AG04450 (cell line): ENCODE measurements around the gene TUBB6. TPM values are rescaled to one million over a fixed set of nuclear protein-coding genes. Genes with fewer than 3 reads are reported as not detected.
A peak's percentile ranks its signal among the peaks of the same experiment; 100 is the strongest.

Experiments
- CTCF ChIA-PET: fragments of 300-600, 350-600 bp; formaldehyde crosslinking; extraction: SDS; loops from one replicate; lab custom pipeline; 2022; ENCODE audit warnings: antibody characterized with exemption, inconsistent platforms; lab: Charles Lee
- POLR2A ChIA-PET: fragments of 350-600 bp; formaldehyde crosslinking; extraction: SDS; loops from one replicate; lab custom pipeline; 2021; ENCODE audit warnings: antibody characterized with exemption, inconsistent platforms; lab: Yijun Ruan, JAX
- DNase-seq: peaks from one replicate; pipeline ENCODE4 v3.0.0-alpha.2; 2011; ENCODE audit warnings: low read depth, low spot score
- H3K27ac ChIP-seq: one replicate; pipeline ENCODE4 v1.5.1; 2012; ENCODE audit warnings: low read depth, low read length, control low read depth
- H3K27me3 ChIP-seq: one replicate; pipeline ENCODE4 v1.6.0; 2012; ENCODE audit warnings: low read length; ENCODE audit not compliant: control insufficient read depth, insufficient read depth
- H3K4me3 ChIP-seq: 2 replicates; pipeline ENCODE4 v1.5.1; 2011; ENCODE audit warnings: mild to moderate bottlenecking, low read depth, low read length, control low read depth
- H3K9me3 ChIP-seq: 2 replicates; pipeline ENCODE4 v1.5.1; 2012; ENCODE audit warnings: low read length; ENCODE audit not compliant: control insufficient read depth, insufficient read depth
- CTCF ChIP-seq: IDR thresholded peaks from 2 replicates; pipeline ENCODE4 v1.5.1; 2011; ENCODE audit warnings: low read depth, low read length, control low read depth, inconsistent platforms
- polyA plus RNA-seq: library from polyadenylated mRNA; depleted of rRNA; stranded (reverse); fragments of >200 nt; gene quantifications from 2 replicates; pipeline ENCODE4 v1.2.3, GENCODE V29; 2011

Gene TUBB6
- polyA plus RNA-seq, 1 experiment: 398 TPM

GRCh38 chr18:12321333-12321732 is 13.3 kb downstream of the TUBB6 start:
- Histone ChIP-seq H3K9me3 (peaks cover 11% of the 10 kb centered on the region), H3K27me3 (no peaks in the 10 kb centered on the region), H3K27ac (no peak overlapping the region), H3K4me3 (no peak overlapping the region)
- no peak for TF ChIP-seq CTCF
- DNase-seq: no peak
- ChIA-PET CTCF (no interaction called here), POLR2A (no interaction called here)

GRCh38 chr18:12324991-12325725 is 17.1 kb downstream of the TUBB6 start:
- DNase-seq: no peak
- Histone ChIP-seq H3K9me3 (peaks cover 11% of the 10 kb centered on the region), H3K27ac (no peak overlapping the region), H3K27me3 (no peaks in the 10 kb centered on the region), H3K4me3 (no peak overlapping the region)
- ChIA-PET CTCF (no interaction called here), POLR2A (interaction anchor here (1.1 to 1.4 kb wide), 2 partner anchors 9 to 45 kb away, joined by 3 read pairs; no protein-coding TSS in a partner anchor)
- TF ChIP-seq CTCF: no peak

- Histone ChIP-seq H3K9me3 (peaks cover 11% of the 10 kb centered on the region), H3K27me3 (no peaks in the 10 kb centered on the region), H3K27ac (no peak overlapping the region), H3K4me3 (no peak overlapping the region)
- POLR2A ChIA-PET: interaction anchor here (0.6 to 1.1 kb wide), 2 partner anchors 45 to 55 kb away, joined by 3 read pairs; no protein-coding TSS in a partner anchor
- CTCF ChIA-PET: no interaction called here
- no peak for TF ChIP-seq CTCF
- DNase-seq: no peak
These were observed 17.7 kb downstream of the TUBB6 start for GRCh38 chr18:12325726-12326245.

- CTCF ChIA-PET: interaction anchor here (0.9 to 2.6 kb wide), 9 partner anchors 9 to 672 kb away, joined by 3 to 37 read pairs (median 8); no protein-coding TSS in a partner anchor
- no peak overlapping the region for H3K4me3 ChIP-seq
- H3K9me3 ChIP-seq: peaks cover 11% of the 10 kb centered on the region
- POLR2A ChIA-PET: interaction anchor here (0.9 to 2.5 kb wide), 4 partner anchors 11 to 50 kb away, joined by 3 to 11 read pairs (median 8); partner anchors contain the start of genes AFG3L2 and TUBB6
- no peaks in the 10 kb centered on the region for H3K27me3 ChIP-seq
- TF ChIP-seq CTCF: no peak
- no peak for DNase-seq
- peak overlapping the region; percentile 61 for H3K27ac ChIP-seq
These were observed 18.8 kb downstream of the TUBB6 start for GRCh38 chr18:12326711-12327460.
